Stimulated activated naive CD8-positive, alpha-beta T cell treated with anti-CD3 and anti-CD28 coated beads, Interleukin-15, amount 100 ng/mL, for 72 hours (primary cell): ENCODE measurements around the gene LINC00632.

Experiments
- ATAC-seq: fragments of 150-1000 bp; cut with Tn5 transposase; 2 replicates; pipeline ENCODE4 v1.10.0; 2021; ENCODE audit warnings: mild to moderate bottlenecking, moderate library complexity
- DNase-seq, 2 donors: peaks; one replicate each; pipeline ENCODE4 v3.0.0; 2021 to 2022
- H3K27ac Mint-ChIP-seq, 2 donors: one replicate each; pipeline ENCODE4 v1.8.0; 2022; ENCODE audit warnings: mild to moderate bottlenecking in 2 of 2, mixed read lengths in 2 of 2, moderate library complexity in 2 of 2
- H3K27me3 Mint-ChIP-seq: one replicate; pipeline ENCODE4 v1.8.0; 2022; ENCODE audit warnings: mixed read lengths
- H3K4me1 Mint-ChIP-seq: one replicate; pipeline ENCODE4 v1.8.0; 2022; ENCODE audit warnings: mild to moderate bottlenecking, mixed read lengths
- H3K4me3 Mint-ChIP-seq, 2 donors: one replicate each; pipeline ENCODE4 v1.8.0; 2022; ENCODE audit warnings: mild to moderate bottlenecking in 2 of 2, mixed read lengths in 2 of 2, moderate library complexity in 1 of 2
- H3K9me3 Mint-ChIP-seq, 2 donors: one replicate each; pipeline ENCODE4 v1.8.0; 2022; ENCODE audit warnings: mixed read lengths in 2 of 2

The LINC00632 gene

GRCh38 chrX:140821280-140821679, 111.7 kb downstream of the LINC00632 start:
- Mint-ChIP-seq H3K27me3 (no peaks in the 10 kb centered on the region), H3K4me3 (no peak overlapping the region), H3K9me3 (no peaks in the 10 kb centered on the region), H3K27ac (no peak overlapping the region), H3K4me1 (peaks cover 6% of the 10 kb centered on the region)
- DNase-seq (no peak), ATAC-seq (no peak)

DNA sequence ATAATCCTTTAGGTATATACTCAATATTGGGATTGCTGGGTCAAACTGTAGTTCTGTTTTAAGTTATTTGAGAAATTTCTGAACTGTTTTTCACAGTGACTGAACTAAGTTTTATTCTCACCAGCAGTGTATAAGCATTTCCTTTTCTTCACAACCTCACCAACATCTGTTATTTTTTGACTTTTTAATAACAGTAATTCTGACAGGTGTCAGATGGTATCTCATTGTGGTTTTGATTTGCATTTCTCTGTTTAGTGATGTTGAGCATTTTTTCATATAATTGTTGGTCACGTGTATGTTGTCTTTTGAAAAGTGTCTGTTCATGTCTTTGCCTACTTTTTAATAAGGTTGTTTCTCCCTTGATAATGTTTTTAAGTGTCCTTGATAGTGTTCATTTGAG, 112.6 kb downstream of the LINC00632 start:
- DNase-seq (no peak), ATAC-seq (no peak)
- peaks cover 6% of the 10 kb centered on the region for H3K4me1 Mint-ChIP-seq
- H3K27ac Mint-ChIP-seq = no peak overlapping the region
- H3K4me3 Mint-ChIP-seq = no peak overlapping the region
- H3K27me3 Mint-ChIP-seq = no peaks in the 10 kb centered on the region
- no peaks in the 10 kb centered on the region for H3K9me3 Mint-ChIP-seq

DNA sequence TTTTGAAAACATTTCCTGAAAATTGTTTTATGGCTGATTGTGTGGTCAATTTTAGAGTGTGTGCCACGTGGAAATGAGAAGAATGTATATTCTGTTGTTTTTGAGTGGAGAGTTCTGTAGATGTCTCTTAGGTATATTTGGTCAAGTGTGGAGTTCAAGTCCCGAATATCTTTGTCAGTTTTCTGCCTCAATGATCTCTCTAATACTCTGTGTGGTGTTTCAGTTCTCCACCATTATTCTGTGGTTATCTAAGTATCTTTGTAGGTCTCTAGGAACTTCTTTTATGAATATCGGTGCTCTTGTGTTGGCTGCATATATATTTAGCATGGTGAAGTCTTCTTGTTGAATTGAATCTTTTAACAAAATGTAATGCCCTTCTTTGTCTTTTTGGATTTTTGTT, 113.3 kb downstream of the LINC00632 start:
- ATAC-seq = no peak
- no peaks in the 10 kb centered on the region for H3K27me3 Mint-ChIP-seq
- H3K9me3 Mint-ChIP-seq = no peaks in the 10 kb centered on the region
- no peak for DNase-seq
- H3K27ac Mint-ChIP-seq = no peak overlapping the region
- peaks cover 6% of the 10 kb centered on the region for H3K4me1 Mint-ChIP-seq
- H3K4me3 Mint-ChIP-seq = no peak overlapping the region

- Mint-ChIP-seq H3K9me3 (no peaks in the 10 kb centered on the region), H3K27me3 (no peaks in the 10 kb centered on the region), H3K4me3 (no peak overlapping the region), H3K27ac (no peak overlapping the region), H3K4me1 (no peaks in the 10 kb centered on the region)
- DNase-seq = no peak
- ATAC-seq = no peak
Observed at GRCh38 chrX:140836874-140837273, 127.3 kb downstream of the LINC00632 start.
